GM12801 (cell line): ENCODE data around the gene S1PR4.

Experiments
- CTCF ChIP-seq: IDR thresholded peaks from one replicate; pipeline ENCODE4 v1.5.1; 2011; ENCODE audit warnings: control low read depth; ENCODE audit not compliant: insufficient read length; ENCODE audit errors: extremely low read depth

Gene S1PR4

GRCh38 chr19:3196933-3197205 is 18.3 kb downstream of the S1PR4 start:
- no peak for TF ChIP-seq CTCF

- TF ChIP-seq CTCF = no peak
These were observed 20.5 kb downstream of the S1PR4 start for GRCh38 chr19:3198901-3199700.

GRCh38 chr19:3201072-3201700 is 22.6 kb downstream of the S1PR4 start:
- TF ChIP-seq CTCF = no peak

- TF ChIP-seq CTCF = no peak
These were observed 23.3 kb downstream of the S1PR4 start for GRCh38 chr19:3201911-3202310.

GRCh38 chr19:3202346-3202745 is 23.8 kb downstream of the S1PR4 start:
- no peak for TF ChIP-seq CTCF

- TF ChIP-seq CTCF = no peak
These were observed 25.5 kb downstream of the S1PR4 start for GRCh38 chr19:3203805-3204645.

GRCh38 chr19:3204646-3205275 is 26.2 kb downstream of the S1PR4 start:
- TF ChIP-seq CTCF = no peak
